Stomach (tissue), 4 donors: ENCODE data around the gene PLPP3.

ENCODE experiments used
- EP300 ChIP-seq: sonication (generic); formaldehyde crosslinking; IDR thresholded peaks from one replicate; pipeline ENCODE4 v1.6.1; 2017; ENCODE audit warnings: antibody characterized with exemption
- TF ChIP-seq, protein P1 (sequence below), 7 experiments: fragments of 450-650 bp in 4 of 7; fragments of 200-600 bp in 3 of 7; sonication (generic) in 3 of 7; IDR thresholded peaks; one replicate each; pipeline ENCODE4 v1.5.1; 2016 to 2019; ENCODE audit warnings: antibody characterized with exemption in 7 of 7, control low read depth in 2 of 7, mild to moderate bottlenecking in 1 of 7

DNA sequence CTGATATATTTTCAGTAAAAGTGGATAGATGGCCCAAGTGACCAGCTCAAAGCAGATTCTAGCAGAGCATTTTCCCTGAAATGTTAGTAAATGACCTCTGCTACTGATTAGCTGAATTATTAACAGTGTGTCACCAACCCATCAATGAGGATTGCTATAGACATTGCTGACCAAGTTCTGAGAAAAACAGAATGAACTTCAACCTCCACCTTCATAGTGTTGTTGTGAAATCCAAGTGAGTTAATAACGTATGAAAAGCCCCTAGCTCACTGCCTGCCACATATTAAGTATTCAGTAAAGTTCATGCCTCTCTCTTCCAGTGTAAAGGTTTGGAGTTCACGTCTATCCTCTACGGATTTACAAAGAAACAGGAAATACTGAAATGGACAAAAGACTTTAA, 15.8 kb downstream of the PLPP3 start:
- TF ChIP-seq, protein P1, sequence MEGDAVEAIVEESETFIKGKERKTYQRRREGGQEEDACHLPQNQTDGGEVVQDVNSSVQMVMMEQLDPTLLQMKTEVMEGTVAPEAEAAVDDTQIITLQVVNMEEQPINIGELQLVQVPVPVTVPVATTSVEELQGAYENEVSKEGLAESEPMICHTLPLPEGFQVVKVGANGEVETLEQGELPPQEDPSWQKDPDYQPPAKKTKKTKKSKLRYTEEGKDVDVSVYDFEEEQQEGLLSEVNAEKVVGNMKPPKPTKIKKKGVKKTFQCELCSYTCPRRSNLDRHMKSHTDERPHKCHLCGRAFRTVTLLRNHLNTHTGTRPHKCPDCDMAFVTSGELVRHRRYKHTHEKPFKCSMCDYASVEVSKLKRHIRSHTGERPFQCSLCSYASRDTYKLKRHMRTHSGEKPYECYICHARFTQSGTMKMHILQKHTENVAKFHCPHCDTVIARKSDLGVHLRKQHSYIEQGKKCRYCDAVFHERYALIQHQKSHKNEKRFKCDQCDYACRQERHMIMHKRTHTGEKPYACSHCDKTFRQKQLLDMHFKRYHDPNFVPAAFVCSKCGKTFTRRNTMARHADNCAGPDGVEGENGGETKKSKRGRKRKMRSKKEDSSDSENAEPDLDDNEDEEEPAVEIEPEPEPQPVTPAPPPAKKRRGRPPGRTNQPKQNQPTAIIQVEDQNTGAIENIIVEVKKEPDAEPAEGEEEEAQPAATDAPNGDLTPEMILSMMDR (IDR thresholded peaks at IDR 0.05) = no peak
- no peak for TF ChIP-seq EP300
